G401 (cell line): Measurements from ENCODE around the gene FN3KRP. TPM values are rescaled to one million over a fixed set of nuclear protein-coding genes. Genes with fewer than 3 reads are reported as not detected.
"Not testable (repeated sequence)": the region's sequence is repeated elsewhere in the genome, so short reads cannot be mapped to it uniquely, and the experiment has no call there.

ENCODE experiments used
- DNase-seq: peaks from one replicate; pipeline ENCODE4 v3.0.0-alpha.2; 2015; ENCODE audit warnings: low spot score
- in situ Hi-C: cut with HindIII; loops from 2 replicates; pipeline ENCODE4 v1.10.0; 2016; ENCODE audit warnings: low sequenced_read_pairs, mixed read lengths
- total RNA-seq: library from RNA; depleted of rRNA; stranded (reverse); fragments of >200 nt; shearing (Covaris generic); gene quantifications from 2 replicates; pipeline ENCODE4 v1.2.3, GENCODE V29; 2014; rRNA removed

FN3KRP gene
- total RNA-seq, 1 experiment from 2014 or later, result 44.8 TPM

DNA sequence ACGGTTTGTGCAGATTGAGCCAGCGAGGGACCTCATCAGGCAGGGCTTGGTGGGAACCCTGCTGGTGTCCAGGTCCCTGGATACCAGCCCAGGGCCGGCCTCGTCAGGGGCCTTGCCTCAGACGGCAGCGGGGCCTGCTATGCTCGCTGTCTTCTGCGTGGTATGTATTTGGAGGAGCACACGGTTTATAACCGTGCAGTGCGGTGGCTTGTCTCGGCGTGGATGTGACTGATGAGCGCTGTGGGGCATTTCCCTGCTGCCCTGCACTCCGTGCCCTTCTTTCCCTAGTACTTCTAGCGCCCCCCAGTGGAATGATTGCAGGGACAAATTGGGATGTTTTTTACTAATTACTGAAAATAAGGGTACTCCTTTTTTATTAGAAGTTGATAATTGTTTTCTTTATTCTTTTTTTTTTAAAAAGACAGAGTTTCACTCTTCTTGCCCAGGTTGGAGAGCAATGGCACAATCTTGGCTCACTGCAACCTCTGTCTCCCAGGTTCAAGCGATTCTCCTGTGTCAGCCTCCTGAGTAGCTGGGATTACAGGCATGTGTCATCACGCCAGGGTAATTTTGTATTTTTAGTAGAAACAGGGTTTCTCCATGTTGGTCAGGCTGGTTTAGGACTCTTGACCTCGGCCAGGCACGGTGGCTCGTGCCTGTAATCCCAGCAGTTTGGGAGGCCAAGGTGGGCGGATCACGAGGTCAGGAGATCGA lies 50.7 kb downstream of the FN3KRP start:
- in situ Hi-C loops, result loop anchor here (10.0 kb wide), 1 partner anchor 102 kb away; no protein-coding TSS in a partner anchor
- peak; percentile 32 for DNase-seq

GRCh38 chr17:82769041-82769440 lies 52.5 kb downstream of the FN3KRP start:
- in situ Hi-C loops, result loop anchor here (10.0 kb wide), 1 partner anchor 104 kb away; no protein-coding TSS in a partner anchor
- DNase-seq, result no peak

DNA sequence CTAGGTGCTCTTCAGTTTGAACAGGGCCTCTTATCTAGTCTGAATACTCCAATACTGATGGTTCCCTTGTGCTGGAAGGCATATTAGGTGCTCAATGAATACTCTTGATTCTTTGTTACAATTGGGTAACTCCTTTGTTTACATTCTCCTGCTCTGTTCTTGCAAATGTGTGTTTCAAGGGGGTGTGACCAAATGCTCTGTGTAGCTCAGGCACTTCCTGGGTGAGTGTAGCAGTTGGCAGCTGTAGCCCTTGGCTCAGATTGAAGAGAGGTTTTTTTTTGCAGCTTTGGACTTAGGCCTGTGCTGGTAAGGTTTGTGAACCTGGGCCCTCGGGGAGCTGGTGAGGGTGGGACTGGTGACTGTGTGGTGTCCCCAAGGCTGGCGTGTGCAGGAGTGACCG lies 55.5 kb downstream of the FN3KRP start:
- DNase-seq, result no peak
- in situ Hi-C loops, result no loop called here

GRCh38 chr17:82774456-82774855 lies 58.0 kb downstream of the FN3KRP start:
- DNase-seq, in situ Hi-C loops: not testable (repeated sequence)

GRCh38 chr17:82775001-82775823 lies 58.7 kb downstream of the FN3KRP start:
- in situ Hi-C loops, result no loop called here
- DNase-seq, result peak; percentile 67

DNA sequence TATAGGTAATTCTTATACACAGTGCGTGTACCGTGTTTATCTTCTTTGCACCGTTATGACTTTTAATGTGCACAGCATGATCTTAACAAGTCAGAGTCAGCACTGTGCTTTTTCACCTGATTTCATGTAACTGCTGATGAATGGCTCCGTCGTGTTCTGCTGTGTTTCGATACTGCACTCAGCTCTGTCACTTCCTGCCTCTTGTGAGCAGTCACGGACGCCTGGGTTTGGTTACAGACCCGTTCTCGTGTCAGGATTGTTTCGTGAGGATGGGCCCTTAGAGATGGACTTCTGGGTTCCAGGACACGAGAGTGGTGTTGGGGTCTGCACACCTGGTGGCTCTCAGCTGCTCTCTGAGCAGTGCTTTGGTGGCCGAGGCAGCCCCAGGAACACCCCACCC lies 59.9 kb downstream of the FN3KRP start:
- in situ Hi-C loops, result no loop called here
- no peak for DNase-seq

Other genes starting within 250 kb of the FN3KRP start
- 52.8 and 57.7 TPM in 2 replicates for gene FOXK2, start 197.0 kb upstream of the FN3KRP start, total RNA-seq
- 109 and 117 TPM in 2 replicates for gene WDR45B, start 68.3 kb upstream of the FN3KRP start, total RNA-seq
- gene RAB40B, start 18.0 kb upstream of the FN3KRP start, total RNA-seq, result 28.7 and 37.8 TPM in 2 replicates
- 0.03 and 0.43 TPM in 2 replicates for gene FN3K, start 18.9 kb downstream of the FN3KRP start, total RNA-seq
- 86.4 and 108 TPM in 2 replicates for gene TBCD, start 35.4 kb downstream of the FN3KRP start, total RNA-seq
- not detected in 2 replicates for gene ZNF750, start 123.3 kb downstream of the FN3KRP start, total RNA-seq